ENCODE measurements around the gene GANAB.

GANAB gene

DNA sequence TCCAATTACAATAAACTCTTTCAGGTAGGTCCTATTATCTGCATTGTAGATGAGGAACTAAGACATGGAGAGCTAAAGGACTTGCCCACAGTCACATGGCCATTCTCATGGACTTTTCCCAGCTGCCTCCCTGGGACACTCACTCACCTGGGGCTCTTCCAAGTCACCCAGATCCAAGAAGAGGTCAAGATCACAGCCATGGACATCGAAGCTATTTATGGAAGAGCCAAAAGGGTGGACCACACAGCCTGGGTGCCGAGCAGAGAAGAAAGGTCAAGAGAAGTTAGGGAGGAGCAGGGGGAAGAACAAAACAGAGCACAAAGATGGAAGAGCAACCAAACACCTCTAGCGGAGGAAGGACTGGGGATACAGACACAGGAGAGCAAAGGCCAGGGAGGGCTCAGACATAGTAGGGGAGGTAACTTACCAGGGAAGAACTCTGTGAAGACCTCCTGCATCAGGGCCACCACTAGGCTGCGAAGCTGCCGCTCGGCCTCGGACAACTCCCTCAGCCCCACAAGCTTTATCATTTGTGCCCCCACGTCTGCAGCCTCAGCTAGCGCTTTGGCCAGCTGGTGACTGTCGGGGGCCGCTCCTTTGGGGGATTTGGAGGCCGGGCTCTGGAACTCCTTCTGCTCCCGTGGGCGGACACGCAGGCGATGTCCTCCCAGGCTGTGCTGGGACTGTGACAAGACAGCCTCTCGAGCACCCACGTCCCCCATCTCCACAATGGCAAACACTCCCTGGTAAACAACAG, 65.3 kb downstream of the GANAB start:
- TF ChIP-seq, protein P1, sequence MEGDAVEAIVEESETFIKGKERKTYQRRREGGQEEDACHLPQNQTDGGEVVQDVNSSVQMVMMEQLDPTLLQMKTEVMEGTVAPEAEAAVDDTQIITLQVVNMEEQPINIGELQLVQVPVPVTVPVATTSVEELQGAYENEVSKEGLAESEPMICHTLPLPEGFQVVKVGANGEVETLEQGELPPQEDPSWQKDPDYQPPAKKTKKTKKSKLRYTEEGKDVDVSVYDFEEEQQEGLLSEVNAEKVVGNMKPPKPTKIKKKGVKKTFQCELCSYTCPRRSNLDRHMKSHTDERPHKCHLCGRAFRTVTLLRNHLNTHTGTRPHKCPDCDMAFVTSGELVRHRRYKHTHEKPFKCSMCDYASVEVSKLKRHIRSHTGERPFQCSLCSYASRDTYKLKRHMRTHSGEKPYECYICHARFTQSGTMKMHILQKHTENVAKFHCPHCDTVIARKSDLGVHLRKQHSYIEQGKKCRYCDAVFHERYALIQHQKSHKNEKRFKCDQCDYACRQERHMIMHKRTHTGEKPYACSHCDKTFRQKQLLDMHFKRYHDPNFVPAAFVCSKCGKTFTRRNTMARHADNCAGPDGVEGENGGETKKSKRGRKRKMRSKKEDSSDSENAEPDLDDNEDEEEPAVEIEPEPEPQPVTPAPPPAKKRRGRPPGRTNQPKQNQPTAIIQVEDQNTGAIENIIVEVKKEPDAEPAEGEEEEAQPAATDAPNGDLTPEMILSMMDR (conservative IDR thresholded peaks at IDR 0.05; ENCODE audit: low read length), result no peak
- DNase-seq (ENCODE audit: low read depth), result no peak
- no peak overlapping the region for H3K4me3 ChIP-seq (ENCODE audit: low read length)

DNA sequence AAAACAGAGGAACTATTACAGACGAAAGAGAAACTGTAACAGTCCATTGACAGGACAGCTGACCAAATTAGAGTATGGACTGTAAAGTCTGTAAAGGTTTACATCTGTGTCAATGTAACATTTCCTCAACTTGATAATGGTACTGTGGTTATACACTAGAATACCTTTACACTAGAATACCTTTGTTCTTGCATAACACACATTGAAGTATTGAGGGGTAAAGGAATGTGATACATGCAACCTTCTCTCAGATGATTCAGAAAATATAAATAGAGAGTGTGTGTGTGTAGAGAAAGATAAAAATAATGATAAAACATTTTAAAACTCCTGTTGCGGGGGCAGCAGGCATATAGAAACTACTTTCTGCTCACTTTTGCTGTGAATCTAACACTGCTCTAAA, 67.2 kb downstream of the GANAB start:
- TF ChIP-seq, protein P1 (conservative IDR thresholded peaks at IDR 0.05; ENCODE audit: low read length), result no peak
- no peak for DNase-seq (ENCODE audit: low read depth)

DNA sequence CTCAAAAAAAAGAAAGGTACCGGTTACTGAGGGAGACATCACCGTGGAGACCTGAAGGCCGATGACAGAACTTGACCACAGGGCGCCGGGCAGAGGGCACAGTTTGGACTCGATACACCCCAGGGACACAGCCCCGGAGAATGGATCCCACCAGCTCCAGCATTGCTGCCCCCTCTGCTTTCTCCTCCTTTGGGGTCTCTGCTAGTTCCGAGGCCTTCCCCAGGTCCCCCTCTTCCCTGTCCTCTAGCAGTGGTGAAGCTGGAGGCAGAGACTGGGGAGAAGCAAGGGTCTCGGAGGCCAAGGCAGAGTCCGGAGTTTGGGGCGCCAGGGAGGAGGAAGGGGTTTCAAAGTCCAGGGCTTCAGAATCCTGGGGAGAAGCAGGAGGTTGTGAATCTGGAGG, 67.9 kb downstream of the GANAB start:
- H3K4me3 ChIP-seq (ENCODE audit: low read length), result no peak overlapping the region
- TF ChIP-seq, protein P1 (conservative IDR thresholded peaks at IDR 0.05; ENCODE audit: low read length), result no peak
- DNase-seq (ENCODE audit: low read depth), result no peak

More for the DNA sequence above, 67.2 kb downstream of the GANAB start:
- H3K4me3 ChIP-seq (ENCODE audit: low read length), result no peak overlapping the region

DNA sequence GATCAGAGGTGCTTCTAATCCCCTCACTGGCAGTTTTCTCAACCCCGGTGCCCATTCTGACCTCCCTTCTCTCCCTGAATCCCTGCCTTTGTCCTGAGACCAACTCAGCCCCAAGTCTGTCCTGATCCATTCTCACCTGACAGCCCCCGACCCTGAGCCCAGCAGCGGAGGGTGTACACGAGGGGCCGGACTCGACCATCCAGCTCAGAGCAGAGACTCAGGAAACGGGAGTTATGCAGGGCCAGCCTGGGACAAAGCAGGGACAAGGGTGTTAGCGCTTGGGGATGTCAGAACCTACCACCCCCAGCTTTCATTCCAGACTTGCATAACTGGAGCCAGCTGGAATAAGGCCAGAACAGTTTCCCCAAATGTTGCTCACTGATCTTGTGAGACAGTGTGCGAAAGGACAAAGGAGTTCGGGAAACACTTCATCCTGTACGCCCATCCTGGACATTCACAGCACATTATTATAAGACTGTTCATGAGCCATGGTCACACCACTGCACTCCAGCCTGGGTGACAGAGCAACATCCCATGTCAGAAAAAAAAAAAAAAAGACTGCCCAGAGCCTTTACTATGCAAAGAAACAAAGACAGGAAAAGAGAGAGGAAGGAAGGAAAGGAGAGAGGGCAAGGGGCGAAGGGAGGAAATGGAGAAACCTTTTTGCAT, 69.2 kb downstream of the GANAB start:
- DNase-seq (ENCODE audit: low read depth), result no peak
- no peak overlapping the region for H3K4me3 ChIP-seq (ENCODE audit: low read length)
- TF ChIP-seq, protein P1 (conservative IDR thresholded peaks at IDR 0.05; ENCODE audit: low read length), result no peak

DNA sequence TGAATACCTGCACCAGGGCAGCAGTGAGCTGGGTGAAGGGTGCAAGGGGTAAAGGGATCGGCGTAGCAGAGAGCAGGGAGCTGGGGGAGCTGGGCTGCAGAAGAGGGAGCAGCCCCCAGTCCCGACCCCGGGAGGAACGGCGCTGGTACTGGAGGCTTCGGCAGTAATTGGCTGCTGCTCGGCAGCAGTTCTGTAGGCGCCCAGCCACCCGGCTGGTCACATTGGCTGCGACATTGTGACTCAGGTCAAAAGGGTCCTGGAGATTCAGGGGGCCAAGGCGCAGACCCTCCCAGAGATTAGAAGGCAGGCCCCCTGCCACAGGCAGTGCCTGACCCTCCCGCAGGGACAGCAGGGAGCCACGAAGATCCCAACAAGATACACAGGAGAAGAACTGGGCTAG, 70.6 kb downstream of the GANAB start:
- H3K4me3 ChIP-seq (ENCODE audit: low read length), result peak overlapping the region; percentile 90
- TF ChIP-seq, protein P1 (conservative IDR thresholded peaks at IDR 0.05; ENCODE audit: low read length), result no peak
- DNase-seq (ENCODE audit: low read depth), result no peak

DNA sequence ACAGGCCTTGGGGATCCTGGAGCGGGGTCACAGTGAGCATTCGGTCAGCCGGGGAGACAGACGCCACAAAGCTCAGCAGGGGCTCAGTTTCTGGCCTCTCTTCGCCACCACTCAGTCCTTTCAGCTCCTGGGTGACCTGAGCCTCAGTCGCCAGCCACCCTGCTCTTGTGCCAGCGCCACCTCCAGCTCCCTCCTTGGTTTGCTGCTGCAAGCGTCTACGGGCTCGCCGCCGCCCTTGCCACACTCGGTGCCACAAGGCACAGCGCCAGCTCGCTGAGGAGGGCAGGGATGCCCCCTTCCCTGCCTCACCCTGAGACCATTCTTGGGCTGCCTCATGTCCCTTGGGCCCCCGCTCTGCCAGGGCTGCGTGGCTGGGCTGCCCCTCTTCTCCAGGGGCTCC, 71.3 kb downstream of the GANAB start:
- TF ChIP-seq, protein P1 (conservative IDR thresholded peaks at IDR 0.05; ENCODE audit: low read length), result no peak
- no peak for DNase-seq (ENCODE audit: low read depth)
- peak overlapping the region; percentile 90 for H3K4me3 ChIP-seq (ENCODE audit: low read length)

All from AG10803 (cell line).